GM13977 (cell line): ENCODE measurements around the gene SDHB.

Experiments
- DNase-seq: peaks from one replicate; pipeline ENCODE4 v3.0.0; 2012; ENCODE audit warnings: low spot score
- in situ Hi-C: fragments of 300-500 bp; cut with MboI; formaldehyde crosslinking; loops from one replicate; pipeline ENCODE4 v1.12.0; 2022; ENCODE audit warnings: low sequenced_read_pairs, low pct_unique_long_range_greater_than_20kb, mixed read lengths, inconsistent platforms; ENCODE audit not compliant: unreplicated experiment
- TF ChIP-seq, protein P1 (sequence below): IDR thresholded peaks from 2 replicates; pipeline ENCODE4 v1.5.1; 2012; ENCODE audit warnings: mild to moderate bottlenecking, control low read depth; ENCODE audit not compliant: insufficient read depth; ENCODE audit errors: extremely low read depth, missing control alignments

SDHB gene

DNA sequence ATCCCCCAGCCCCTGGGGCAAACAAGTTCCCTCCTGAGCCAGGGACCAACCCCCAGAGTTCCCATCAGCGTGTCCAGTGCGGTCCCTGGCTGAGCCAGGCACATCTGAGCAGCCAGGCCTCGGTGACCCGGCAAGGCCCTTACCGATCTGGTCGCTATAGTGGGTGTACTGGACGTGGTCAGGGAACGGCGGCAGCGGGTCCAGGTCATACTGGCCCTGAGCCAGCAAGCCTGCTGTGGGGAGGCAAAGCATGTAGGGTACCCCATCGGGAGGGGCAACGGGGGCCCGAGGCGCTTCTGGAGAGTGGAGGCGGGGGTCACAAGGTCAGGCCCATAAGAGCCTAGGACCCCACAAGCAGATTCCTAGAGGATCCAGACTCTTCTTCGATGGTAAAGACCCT lies 76.9 kb downstream of the SDHB start:
- DNase-seq = no peak
- TF ChIP-seq, protein P1, sequence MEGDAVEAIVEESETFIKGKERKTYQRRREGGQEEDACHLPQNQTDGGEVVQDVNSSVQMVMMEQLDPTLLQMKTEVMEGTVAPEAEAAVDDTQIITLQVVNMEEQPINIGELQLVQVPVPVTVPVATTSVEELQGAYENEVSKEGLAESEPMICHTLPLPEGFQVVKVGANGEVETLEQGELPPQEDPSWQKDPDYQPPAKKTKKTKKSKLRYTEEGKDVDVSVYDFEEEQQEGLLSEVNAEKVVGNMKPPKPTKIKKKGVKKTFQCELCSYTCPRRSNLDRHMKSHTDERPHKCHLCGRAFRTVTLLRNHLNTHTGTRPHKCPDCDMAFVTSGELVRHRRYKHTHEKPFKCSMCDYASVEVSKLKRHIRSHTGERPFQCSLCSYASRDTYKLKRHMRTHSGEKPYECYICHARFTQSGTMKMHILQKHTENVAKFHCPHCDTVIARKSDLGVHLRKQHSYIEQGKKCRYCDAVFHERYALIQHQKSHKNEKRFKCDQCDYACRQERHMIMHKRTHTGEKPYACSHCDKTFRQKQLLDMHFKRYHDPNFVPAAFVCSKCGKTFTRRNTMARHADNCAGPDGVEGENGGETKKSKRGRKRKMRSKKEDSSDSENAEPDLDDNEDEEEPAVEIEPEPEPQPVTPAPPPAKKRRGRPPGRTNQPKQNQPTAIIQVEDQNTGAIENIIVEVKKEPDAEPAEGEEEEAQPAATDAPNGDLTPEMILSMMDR = no peak
- in situ Hi-C loops = loop anchor here (10.0 kb wide), 1 partner anchor 68 kb away; no protein-coding TSS in a partner anchor

DNA sequence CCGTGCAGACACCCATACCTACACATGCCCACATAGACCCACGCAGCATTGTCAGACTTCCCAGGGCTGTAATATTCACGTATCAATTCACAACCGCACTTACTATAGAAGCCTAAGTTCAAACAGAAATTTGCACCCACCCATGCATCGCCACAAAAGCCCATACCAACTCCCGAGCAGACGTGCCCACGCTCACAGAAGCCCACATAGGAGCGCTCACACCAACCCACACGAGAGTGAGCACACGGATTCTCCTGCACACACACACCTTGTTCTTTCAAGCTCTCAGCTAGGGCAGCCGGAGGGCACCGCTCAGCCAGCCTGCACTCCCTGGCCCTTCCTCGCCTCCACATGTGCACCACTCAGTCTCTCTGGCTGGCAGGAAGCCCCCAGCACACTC lies 78.0 kb downstream of the SDHB start:
- in situ Hi-C loops = loop anchor here (10.0 kb wide), 1 partner anchor 69 kb away; no protein-coding TSS in a partner anchor
- TF ChIP-seq, protein P1 = no peak
- no peak for DNase-seq

DNA sequence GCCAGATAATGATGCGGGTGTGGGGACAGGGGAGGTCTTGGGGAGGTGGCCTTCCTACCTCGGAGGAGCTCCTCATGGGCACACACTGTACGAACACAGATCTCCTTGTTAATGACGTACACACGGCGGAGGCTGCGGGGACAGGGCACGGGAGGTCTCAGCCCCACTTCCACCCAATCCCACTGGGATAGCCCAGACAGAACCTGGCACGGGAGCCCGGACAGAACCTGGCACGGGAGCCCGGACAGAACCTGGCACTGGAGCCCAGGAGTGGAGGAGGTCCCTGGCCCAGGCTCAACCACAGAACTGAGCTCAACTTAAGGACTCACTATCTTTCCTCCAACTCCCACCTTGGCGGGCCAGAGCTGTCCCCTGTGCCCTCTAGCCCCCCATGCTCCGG lies 78.6 kb downstream of the SDHB start:
- no peak for DNase-seq
- in situ Hi-C loops = loop anchor here (10.0 kb wide), 1 partner anchor 70 kb away; no protein-coding TSS in a partner anchor
- TF ChIP-seq, protein P1 = no peak

DNA sequence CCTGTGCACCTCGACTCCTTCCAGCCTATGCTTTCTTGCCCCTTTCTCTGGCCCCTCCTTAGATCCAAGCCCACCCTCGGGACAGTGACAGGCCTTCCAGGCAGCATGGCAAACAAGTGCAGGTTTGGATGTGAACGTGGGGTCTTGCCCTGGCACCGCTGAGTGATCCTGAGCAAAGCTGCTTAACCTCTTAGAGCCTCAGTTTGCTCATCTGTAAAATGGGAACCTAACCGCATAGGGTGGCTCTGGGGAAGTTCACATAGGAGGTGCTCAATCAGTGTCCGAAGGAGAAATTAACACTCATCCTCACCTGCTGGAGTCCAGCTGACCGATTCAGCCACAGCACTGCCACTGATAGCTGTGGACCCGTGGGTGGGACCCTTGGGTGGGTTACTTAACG lies 80.6 kb downstream of the SDHB start:
- TF ChIP-seq, protein P1 = no peak
- DNase-seq = no peak
- in situ Hi-C loops = loop anchor here (10.0 kb wide), 1 partner anchor 72 kb away; no protein-coding TSS in a partner anchor

DNA sequence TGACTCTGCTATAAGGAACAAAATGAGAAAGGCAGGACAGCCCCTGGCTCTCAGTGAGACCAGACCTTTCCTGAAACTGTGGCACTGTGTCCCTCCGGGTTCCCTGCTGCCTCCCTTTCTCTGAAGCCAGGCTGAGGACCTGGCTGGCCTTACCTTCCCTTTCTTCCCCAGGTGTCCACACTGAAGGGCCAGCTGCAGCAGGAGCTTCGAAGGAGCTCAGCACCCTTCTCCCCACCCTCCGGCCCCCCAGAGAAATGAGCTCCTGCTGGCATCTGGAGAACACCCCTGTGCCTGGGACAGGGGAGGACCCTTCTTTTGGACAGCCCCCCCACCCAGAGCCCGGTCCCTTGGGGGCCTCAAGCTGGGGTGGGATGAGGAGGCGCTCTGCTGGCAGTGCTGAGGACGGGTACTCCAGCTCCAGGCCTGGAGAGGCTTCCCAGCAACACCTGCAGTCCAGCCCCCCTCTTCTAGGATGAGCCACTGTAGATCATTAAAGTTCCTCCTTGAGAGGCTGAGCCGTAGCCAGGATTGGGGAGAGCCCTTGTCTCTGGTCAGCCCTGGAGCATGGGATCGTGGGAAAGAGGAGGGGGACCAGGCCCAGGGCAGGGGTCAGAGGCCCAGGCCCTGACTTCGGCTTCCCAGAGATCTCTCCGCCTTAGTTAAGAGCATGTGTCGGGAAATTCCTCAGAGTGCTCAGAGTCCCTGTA lies 81.5 kb downstream of the SDHB start:
- no peak for DNase-seq
- TF ChIP-seq, protein P1 = no peak
- in situ Hi-C loops = loop anchor here (10.0 kb wide), 1 partner anchor 72 kb away; no protein-coding TSS in a partner anchor

DNA sequence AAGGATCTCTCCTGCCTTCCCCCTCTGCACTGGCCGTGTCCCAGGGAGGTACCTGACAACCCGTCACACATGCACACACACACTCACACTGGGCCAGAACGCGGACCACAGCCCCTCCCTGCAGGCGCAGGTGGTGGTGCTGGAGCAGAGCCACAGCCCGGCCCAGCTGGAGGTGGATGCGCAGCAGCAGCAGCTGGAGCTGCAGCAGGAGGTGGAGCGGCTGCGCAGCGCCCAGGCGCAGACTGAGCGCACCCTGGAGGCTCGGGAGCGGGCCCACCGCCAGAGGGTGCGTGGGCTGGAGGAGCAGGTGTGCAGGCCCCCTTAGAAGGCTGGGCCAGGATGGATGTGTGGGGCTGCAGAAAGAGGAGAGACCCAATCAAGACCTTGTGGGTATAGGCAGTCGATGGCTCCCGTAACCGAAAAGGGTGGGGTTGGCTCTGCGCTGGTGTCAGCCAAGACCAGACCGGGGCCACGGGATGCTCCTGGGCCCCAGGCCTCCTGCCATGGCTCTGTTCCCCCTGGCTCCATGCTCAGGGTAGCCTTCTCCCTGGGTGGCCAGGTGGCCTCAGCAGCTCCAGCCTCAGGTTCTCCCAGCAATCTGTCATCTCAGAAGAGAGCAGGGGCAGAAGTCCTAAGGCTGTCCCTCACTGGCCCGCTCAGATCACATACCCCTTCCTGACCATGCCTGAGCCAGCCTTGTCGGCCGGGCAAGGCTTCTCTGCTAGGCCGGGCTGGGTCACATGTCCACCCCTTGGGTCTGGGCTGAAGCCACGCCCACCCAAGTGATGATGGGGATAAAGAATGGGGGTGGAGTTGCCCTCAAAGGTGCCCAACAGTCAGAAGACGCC lies 82.3 kb downstream of the SDHB start:
- DNase-seq = no peak
- in situ Hi-C loops = loop anchor here (10.0 kb wide), 1 partner anchor 73 kb away; no protein-coding TSS in a partner anchor
- TF ChIP-seq, protein P1 = no peak
